ENCODE measurements around the gene PAH.
A peak's percentile ranks its signal among the peaks of the same experiment; 100 is the strongest.

The PAH gene

GRCh38 chr12:102958073-102958829, 41.2 kb upstream of the PAH start:
- Histone ChIP-seq H3K4me1 (ENCODE audit: control insufficient read depth, low read depth, low read length) (peaks cover 27% of the 10 kb centered on the region), H3K27me3 (ENCODE audit: control insufficient read depth, insufficient read depth, low read length) (peaks cover 100% of the 10 kb centered on the region), H3K27ac (ENCODE audit: low read length) (no peak overlapping the region), H3K9me3 (ENCODE audit: control insufficient read depth, low read depth, low read length) (no peaks in the 10 kb centered on the region), H3K4me3 (ENCODE audit: low read length) (peak overlapping the region; percentile 64), H3K36me3 (ENCODE audit: control insufficient read depth, low read depth, low read length) (no peaks in the 10 kb centered on the region), H3K9ac (ENCODE audit: low read length) (no peak overlapping the region)

- H3K4me3 ChIP-seq (ENCODE audit: low read length) = peak within 1 kb of the TSS; percentile 64
- peaks cover 20% of the 10 kb centered on the region for H3K4me1 ChIP-seq (ENCODE audit: control insufficient read depth, low read depth, low read length)
- H3K36me3 ChIP-seq (ENCODE audit: control insufficient read depth, low read depth, low read length) = no peaks in the 10 kb centered on the region
- H3K9me3 ChIP-seq (ENCODE audit: control insufficient read depth, low read depth, low read length) = no peaks in the 10 kb centered on the region
- H3K27me3 ChIP-seq (ENCODE audit: control insufficient read depth, insufficient read depth, low read length) = peaks cover 100% of the 10 kb centered on the region
- no peak within 1 kb of the TSS for H3K9ac ChIP-seq (ENCODE audit: low read length)
- no peak within 1 kb of the TSS for H3K27ac ChIP-seq (ENCODE audit: low read length)
Measured at GRCh38 chr12:102957339-102958050, 40.5 kb upstream of the PAH start, which contains the start of gene ASCL1. ASCL1 (plus strand) TSS chr12:102957674; CDS start chr12:102958245, 571 bp downstream.

- H3K9me3 ChIP-seq (ENCODE audit: control insufficient read depth, low read depth, low read length) = no peaks in the 10 kb centered on the region
- H3K36me3 ChIP-seq (ENCODE audit: control insufficient read depth, low read depth, low read length) = no peaks in the 10 kb centered on the region
- no peak overlapping the region for H3K27ac ChIP-seq (ENCODE audit: low read length)
- peaks cover 100% of the 10 kb centered on the region for H3K27me3 ChIP-seq (ENCODE audit: control insufficient read depth, insufficient read depth, low read length)
- H3K9ac ChIP-seq (ENCODE audit: low read length) = no peak overlapping the region
- peak overlapping the region; percentile 64 for H3K4me3 ChIP-seq (ENCODE audit: low read length)
- peaks cover 21% of the 10 kb centered on the region for H3K4me1 ChIP-seq (ENCODE audit: control insufficient read depth, low read depth, low read length)
Measured at GRCh38 chr12:102956738-102957327, 39.8 kb upstream of the PAH start.

GRCh38 chr12:102955926-102956737, 39.1 kb upstream of the PAH start:
- Histone ChIP-seq H3K27me3 (ENCODE audit: control insufficient read depth, insufficient read depth, low read length) (peaks cover 100% of the 10 kb centered on the region), H3K36me3 (ENCODE audit: control insufficient read depth, low read depth, low read length) (no peaks in the 10 kb centered on the region), H3K4me1 (ENCODE audit: control insufficient read depth, low read depth, low read length) (peaks cover 16% of the 10 kb centered on the region), H3K9ac (ENCODE audit: low read length) (no peak overlapping the region), H3K27ac (ENCODE audit: low read length) (no peak overlapping the region), H3K4me3 (ENCODE audit: low read length) (peak overlapping the region; percentile 64), H3K9me3 (ENCODE audit: control insufficient read depth, low read depth, low read length) (no peaks in the 10 kb centered on the region)

- Histone ChIP-seq H3K36me3 (ENCODE audit: control insufficient read depth, low read depth, low read length) (no peaks in the 10 kb centered on the region), H3K9ac (ENCODE audit: low read length) (no peak overlapping the region), H3K4me3 (ENCODE audit: low read length) (no peak overlapping the region), H3K9me3 (ENCODE audit: control insufficient read depth, low read depth, low read length) (no peaks in the 10 kb centered on the region), H3K27me3 (ENCODE audit: control insufficient read depth, insufficient read depth, low read length) (peaks cover 100% of the 10 kb centered on the region), H3K27ac (ENCODE audit: low read length) (no peak overlapping the region), H3K4me1 (ENCODE audit: control insufficient read depth, low read depth, low read length) (peaks cover 13% of the 10 kb centered on the region)
Measured at GRCh38 chr12:102954134-102954533, 37.1 kb upstream of the PAH start.

GRCh38 chr12:102953221-102953620, 36.2 kb upstream of the PAH start:
- no peak overlapping the region for H3K4me3 ChIP-seq (ENCODE audit: low read length)
- H3K36me3 ChIP-seq (ENCODE audit: control insufficient read depth, low read depth, low read length) = no peaks in the 10 kb centered on the region
- no peak overlapping the region for H3K27ac ChIP-seq (ENCODE audit: low read length)
- no peak overlapping the region for H3K9ac ChIP-seq (ENCODE audit: low read length)
- peaks cover 99% of the 10 kb centered on the region for H3K27me3 ChIP-seq (ENCODE audit: control insufficient read depth, insufficient read depth, low read length)
- peaks cover 7% of the 10 kb centered on the region for H3K4me1 ChIP-seq (ENCODE audit: control insufficient read depth, low read depth, low read length)
- H3K9me3 ChIP-seq (ENCODE audit: control insufficient read depth, low read depth, low read length) = no peaks in the 10 kb centered on the region

- Histone ChIP-seq H3K27me3 (ENCODE audit: control insufficient read depth, insufficient read depth, low read length) (peaks cover 91% of the 10 kb centered on the region), H3K9me3 (ENCODE audit: control insufficient read depth, low read depth, low read length) (no peaks in the 10 kb centered on the region), H3K4me3 (ENCODE audit: low read length) (no peak overlapping the region), H3K9ac (ENCODE audit: low read length) (no peak overlapping the region), H3K27ac (ENCODE audit: low read length) (no peak overlapping the region), H3K36me3 (ENCODE audit: control insufficient read depth, low read depth, low read length) (no peaks in the 10 kb centered on the region), H3K4me1 (ENCODE audit: control insufficient read depth, low read depth, low read length) (peaks cover 7% of the 10 kb centered on the region)
Measured at GRCh38 chr12:102951841-102952240, 34.8 kb upstream of the PAH start.

- no peak overlapping the region for H3K27ac ChIP-seq (ENCODE audit: low read length)
- peaks cover 83% of the 10 kb centered on the region for H3K27me3 ChIP-seq (ENCODE audit: control insufficient read depth, insufficient read depth, low read length)
- peak overlapping the region; percentile 53 for H3K4me3 ChIP-seq (ENCODE audit: low read length)
- peaks cover 7% of the 10 kb centered on the region for H3K4me1 ChIP-seq (ENCODE audit: control insufficient read depth, low read depth, low read length)
- no peaks in the 10 kb centered on the region for H3K36me3 ChIP-seq (ENCODE audit: control insufficient read depth, low read depth, low read length)
- no peak overlapping the region for H3K9ac ChIP-seq (ENCODE audit: low read length)
- no peaks in the 10 kb centered on the region for H3K9me3 ChIP-seq (ENCODE audit: control insufficient read depth, low read depth, low read length)
Measured at GRCh38 chr12:102950950-102951619, 34.0 kb upstream of the PAH start.

GRCh38 chr12:102950107-102950949, 33.3 kb upstream of the PAH start:
- Histone ChIP-seq H3K9ac (ENCODE audit: low read length) (no peak overlapping the region), H3K27me3 (ENCODE audit: control insufficient read depth, insufficient read depth, low read length) (peaks cover 76% of the 10 kb centered on the region)

GRCh38 chr12:102948941-102949352, 31.9 kb upstream of the PAH start:
- H3K9ac ChIP-seq (ENCODE audit: low read length) = no peak overlapping the region

More at GRCh38 chr12:102950107-102950949, 33.3 kb upstream of the PAH start:
- H3K4me1 ChIP-seq (ENCODE audit: control insufficient read depth, low read depth, low read length) = peaks cover 7% of the 10 kb centered on the region
- no peaks in the 10 kb centered on the region for H3K9me3 ChIP-seq (ENCODE audit: control insufficient read depth, low read depth, low read length)
- no peaks in the 10 kb centered on the region for H3K36me3 ChIP-seq (ENCODE audit: control insufficient read depth, low read depth, low read length)
- peak overlapping the region; percentile 53 for H3K4me3 ChIP-seq (ENCODE audit: low read length)
- no peak overlapping the region for H3K27ac ChIP-seq (ENCODE audit: low read length)

More at GRCh38 chr12:102948941-102949352, 31.9 kb upstream of the PAH start:
- Histone ChIP-seq H3K4me1 (ENCODE audit: control insufficient read depth, low read depth, low read length) (peaks cover 7% of the 10 kb centered on the region), H3K9me3 (ENCODE audit: control insufficient read depth, low read depth, low read length) (no peaks in the 10 kb centered on the region), H3K4me3 (ENCODE audit: low read length) (no peak overlapping the region), H3K27me3 (ENCODE audit: control insufficient read depth, insufficient read depth, low read length) (peaks cover 62% of the 10 kb centered on the region), H3K27ac (ENCODE audit: low read length) (no peak overlapping the region), H3K36me3 (ENCODE audit: control insufficient read depth, low read depth, low read length) (no peaks in the 10 kb centered on the region)

All from iPS-18a (cell line).